Jurkat, Clone E6-1 (cell line): ENCODE measurements around the gene ZMYND19.
A peak's percentile ranks its signal among the peaks of the same experiment; 100 is the strongest.
"Not testable (repeated sequence)": the region's sequence is repeated elsewhere in the genome, so short reads cannot be mapped to it uniquely, and the experiment has no call there.

Experiments
- DNase-seq: peaks from one replicate; pipeline ENCODE4 v3.0.0-alpha.2; 2011; ENCODE audit warnings: low read depth, low spot score
- H3K4me3 ChIP-seq: 2 replicates; pipeline ENCODE4 v1.5.1; 2011; ENCODE audit warnings: mild to moderate bottlenecking, low read length, control low read depth, moderate library complexity

The ZMYND19 gene

DNA sequence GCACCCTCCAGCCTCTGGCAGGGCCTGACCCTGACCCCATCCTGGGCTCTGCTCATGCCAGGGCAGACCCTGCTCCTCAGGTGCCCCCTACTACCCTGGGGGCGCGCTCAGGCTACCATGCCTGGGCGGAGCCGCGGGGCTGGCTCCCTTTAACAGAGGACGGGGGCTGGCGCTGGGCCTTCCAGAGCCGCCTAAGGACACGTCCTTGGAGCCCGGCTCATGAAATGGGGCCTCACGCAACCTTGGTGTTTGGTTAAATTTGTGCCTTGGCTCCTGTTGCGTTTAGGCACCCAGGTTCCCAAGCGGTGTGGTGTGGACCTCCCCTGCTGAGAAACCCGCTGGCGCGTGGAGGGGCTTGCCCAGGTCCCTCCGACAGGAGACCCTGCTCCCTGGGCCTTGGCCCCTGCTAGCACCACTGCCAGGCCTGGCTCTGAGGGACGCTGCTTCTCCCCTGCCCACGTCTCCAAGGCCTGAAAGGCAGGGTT is 25.1 kb upstream of the ZMYND19 start:
- no peak overlapping the region for H3K4me3 ChIP-seq
- no peak for DNase-seq

GRCh38 chr9:137614631-137615386 is 24.5 kb upstream of the ZMYND19 start:
- H3K4me3 ChIP-seq, result no peak overlapping the region
- no peak for DNase-seq

DNA sequence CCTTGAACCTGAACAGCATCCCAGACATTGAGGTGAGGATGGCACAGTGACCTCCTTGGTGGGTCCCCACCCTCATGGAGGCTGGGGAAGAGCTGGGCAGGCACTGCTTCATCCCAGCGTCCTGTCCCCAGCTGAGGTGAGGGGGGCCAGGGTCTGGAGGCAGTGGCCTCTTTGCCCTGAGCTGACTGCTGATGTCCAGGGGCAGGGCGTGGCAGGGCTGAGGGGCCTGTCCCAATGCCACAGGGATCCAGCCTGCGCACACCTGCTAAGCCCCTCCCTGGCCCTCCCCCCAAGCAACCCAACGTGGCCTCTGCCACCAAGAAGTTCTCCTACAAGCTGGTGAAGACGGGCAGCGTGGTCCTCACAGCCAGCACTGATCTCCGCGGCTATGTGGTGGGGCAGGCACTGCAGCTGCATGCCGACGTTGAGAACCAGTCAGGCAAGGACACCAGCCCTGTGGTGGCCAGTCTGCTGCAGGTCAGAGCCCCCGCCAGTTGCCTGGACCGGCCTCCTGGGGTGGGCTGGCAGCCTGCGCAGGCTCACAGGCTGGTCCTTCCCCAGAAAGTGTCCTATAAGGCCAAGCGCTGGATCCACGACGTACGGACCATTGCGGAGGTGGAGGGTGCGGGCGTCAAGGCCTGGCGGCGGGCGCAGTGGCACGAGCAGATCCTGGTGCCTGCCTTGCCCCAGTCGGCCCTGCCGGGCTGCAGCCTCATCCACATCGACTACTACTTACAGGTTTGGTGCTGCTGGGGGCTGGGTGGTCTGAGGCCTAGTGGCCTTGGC is 23.6 kb upstream of the ZMYND19 start:
- no peak overlapping the region for H3K4me3 ChIP-seq
- DNase-seq, result no peak

GRCh38 chr9:137613259-137613658 is 22.9 kb upstream of the ZMYND19 start:
- DNase-seq, result no peak
- no peak overlapping the region for H3K4me3 ChIP-seq

- no peak overlapping the region for H3K4me3 ChIP-seq
- DNase-seq, result no peak
Observed at GRCh38 chr9:137612741-137613142, 22.4 kb upstream of the ZMYND19 start.

- no peak for DNase-seq
- H3K4me3 ChIP-seq, result no peak overlapping the region
Observed at GRCh38 chr9:137611623-137612609, 21.6 kb upstream of the ZMYND19 start.

DNA sequence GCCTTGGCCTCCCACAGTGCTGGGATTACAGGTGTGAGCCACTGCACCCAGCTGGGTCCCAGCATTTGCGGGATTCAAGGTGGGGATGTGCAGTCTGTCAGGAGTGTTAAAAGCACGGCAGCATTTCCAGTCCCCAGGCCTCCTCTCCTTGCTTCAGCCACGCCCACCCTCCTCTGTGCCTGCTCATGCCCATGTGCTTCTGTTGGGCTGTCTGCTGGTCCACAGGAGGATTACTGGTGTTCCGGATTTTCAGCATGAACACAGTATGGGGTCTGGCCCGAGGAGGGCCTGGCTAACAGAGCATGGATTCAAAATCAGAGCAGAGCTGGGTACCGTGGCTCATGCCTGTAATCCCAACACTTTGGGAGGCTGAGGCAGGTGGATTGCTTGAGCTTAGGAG is 20.6 kb upstream of the ZMYND19 start:
- no peak for DNase-seq
- H3K4me3 ChIP-seq, result no peak overlapping the region

GRCh38 chr9:137607141-137607857 is 17.0 kb upstream of the ZMYND19 start:
- H3K4me3 ChIP-seq, result no peak overlapping the region
- no peak for DNase-seq

DNA sequence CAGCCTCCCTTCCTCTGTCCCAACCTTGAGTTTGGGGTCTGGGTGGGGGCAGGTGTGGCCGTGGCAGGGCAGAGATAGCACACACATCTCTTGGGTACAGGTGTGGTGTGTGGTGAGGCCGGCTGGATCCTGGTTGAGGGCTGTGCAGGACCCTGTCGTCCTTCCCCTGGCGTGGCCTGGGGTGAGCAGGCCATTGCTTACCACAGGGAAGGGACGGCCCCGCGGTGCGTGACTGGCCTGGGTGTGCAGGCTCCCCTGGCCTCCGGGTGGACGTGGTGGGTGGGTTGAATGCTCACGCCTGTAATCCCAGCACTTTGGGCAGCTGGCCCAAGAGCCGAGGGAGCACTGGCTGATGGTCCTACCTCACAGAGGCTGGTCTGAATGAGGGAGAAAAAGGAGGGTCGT is 16.4 kb upstream of the ZMYND19 start:
- DNase-seq, result no peak
- no peak overlapping the region; the same call in 1 of the 2 replicates for H3K4me3 ChIP-seq

DNA sequence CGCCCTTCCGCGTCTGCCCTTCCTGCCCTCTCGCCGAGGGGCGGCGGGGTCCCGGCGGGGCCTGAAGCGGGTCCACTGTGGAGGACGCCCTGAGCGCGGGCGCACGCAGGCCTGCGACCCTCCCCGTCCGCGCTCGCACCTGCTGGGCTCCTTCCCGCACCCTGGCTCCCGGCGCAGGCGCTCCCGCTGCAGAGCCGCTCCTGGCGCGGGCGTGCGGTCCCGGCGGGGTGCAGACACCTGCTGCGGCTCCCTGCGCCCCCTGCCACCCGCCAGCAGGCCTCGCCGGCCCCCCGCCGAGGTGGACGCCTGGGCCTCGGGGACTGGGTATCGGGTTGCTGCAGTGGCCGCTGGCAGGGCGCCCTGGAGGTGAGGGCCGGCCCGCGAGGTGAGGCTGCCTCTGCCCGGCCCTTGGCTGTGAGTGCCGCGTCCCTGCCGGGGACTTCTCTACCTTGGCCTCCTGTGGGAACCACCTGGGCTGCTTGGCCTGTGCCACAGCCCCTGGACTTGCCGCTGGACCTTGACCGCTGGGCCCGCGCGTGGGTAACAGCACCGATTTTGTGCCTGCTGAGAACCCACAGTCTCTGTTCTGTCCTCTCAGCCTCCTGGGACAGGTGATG is 15.8 kb upstream of the ZMYND19 start:
- peak overlapping the region; percentile 57 for H3K4me3 ChIP-seq
- no peak for DNase-seq

GRCh38 chr9:137605121-137606004 is 15.1 kb upstream of the ZMYND19 start, which contains the start of gene ARRDC1:
Gene ARRDC1, plus strand, starts transcription at chr9:137605686. Its CDS starts 32 bp downstream, at chr9:137605718.
- peak within 1 kb of the TSS; percentile 57 for H3K4me3 ChIP-seq
- DNase-seq, result peak; percentile 89

DNA sequence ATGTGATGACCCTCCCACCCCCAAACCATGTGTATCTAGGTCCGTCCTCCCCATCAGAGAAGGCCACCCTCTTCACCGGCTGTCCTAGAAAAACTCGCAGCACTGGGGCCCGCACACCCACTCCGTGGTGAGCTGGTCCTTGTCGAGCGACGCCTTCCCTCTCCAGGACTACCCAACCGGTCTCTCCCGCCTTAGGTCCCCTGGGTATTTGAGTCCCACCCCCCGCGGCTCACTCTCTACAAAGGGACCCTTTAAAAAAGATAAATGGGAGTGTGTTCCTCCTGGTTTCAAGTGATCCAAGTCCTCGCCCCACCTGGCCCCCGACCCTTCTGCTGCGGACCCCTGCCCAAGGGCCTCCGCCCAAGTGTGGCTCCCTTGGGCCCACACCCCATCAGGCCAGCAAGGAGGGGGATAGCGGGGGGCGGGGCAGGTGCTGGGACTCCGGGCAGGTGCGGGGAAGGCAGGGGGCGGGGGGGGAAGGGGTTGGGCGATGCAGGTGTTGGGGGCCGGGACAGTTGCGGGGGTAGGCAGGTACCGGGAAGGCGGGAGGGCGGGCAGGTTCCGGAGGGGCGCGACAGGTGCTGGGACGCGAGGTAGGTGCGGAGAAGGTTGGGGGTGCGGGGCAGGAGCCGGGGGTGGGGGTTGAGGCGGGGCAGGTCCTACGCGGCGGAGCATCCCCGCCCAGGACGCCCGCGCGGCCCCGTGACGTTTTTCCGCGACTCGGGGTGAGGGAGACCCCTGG is 14.2 kb upstream of the ZMYND19 start:
- no peak for DNase-seq
- peak overlapping the region; percentile 38 for H3K4me3 ChIP-seq

DNA sequence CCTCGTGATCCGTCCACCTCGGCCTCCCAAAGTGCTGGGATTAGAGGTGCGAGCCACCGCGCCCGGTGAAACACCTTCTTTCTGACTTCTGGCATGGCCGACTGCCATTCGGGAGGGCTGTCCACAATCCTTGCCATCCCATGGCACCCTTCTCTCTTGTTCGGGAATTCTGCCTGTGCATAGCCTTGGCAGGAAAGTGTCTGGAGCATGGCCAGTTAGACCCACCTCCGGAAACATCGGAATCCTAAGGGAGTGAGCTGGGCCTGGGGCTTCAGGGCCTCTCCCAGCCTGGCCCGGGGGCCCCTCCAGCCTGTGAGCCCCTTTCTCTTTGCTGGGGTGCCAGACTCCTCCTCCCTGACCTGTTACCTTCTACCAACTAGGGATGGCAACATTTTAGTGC is 13.6 kb upstream of the ZMYND19 start:
- DNase-seq, result no peak
- no peak overlapping the region for H3K4me3 ChIP-seq

- no peak for DNase-seq
- H3K4me3 ChIP-seq, result no peak overlapping the region
Observed at GRCh38 chr9:137602661-137603060, 12.3 kb upstream of the ZMYND19 start.

- DNase-seq, result no peak
- H3K4me3 ChIP-seq, result no peak overlapping the region
Observed at GRCh38 chr9:137598943-137599342, 8.6 kb upstream of the ZMYND19 start.

DNA sequence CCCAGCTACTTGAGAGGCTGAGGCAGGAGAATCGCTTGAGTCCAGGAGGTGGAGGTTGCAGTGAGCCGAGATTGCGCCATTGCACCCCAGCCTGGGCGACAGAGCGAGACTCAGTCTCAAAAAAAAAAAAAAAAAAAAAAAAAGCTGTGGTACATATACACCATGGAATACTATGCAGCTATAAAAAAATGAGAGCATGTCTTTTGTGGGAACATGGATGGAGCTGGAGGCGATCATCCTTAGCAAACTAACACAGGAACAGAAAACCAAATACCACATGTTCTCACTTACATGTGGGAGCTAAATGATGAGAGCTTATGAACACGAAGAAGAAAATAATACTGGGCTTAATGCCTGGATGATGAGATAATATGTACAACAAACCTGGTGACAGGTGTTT is 6.3 kb upstream of the ZMYND19 start:
- DNase-seq, H3K4me3 ChIP-seq: not testable (repeated sequence)

DNA sequence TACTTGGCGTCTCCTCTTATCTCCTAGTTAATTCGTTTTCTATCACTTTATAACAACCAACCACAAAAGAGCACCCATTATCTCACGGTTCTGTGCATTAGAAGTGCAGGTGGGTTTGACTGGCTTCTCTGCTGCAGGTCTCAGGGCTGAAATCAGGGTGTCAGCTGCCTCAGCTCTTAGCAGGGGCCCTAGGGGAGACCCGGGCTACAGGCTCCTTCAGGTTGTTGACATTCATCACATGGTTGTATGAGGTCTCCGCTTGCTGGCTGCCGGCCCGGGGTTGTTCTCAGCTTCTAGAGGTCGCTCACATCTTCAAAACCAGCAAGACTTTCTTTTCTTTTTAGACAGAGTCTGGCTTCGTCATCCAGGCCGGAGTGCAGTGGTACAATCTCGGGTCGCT is 2.9 kb upstream of the ZMYND19 start:
- DNase-seq, result no peak
- no peak overlapping the region for H3K4me3 ChIP-seq
